ENCODE results near the gene PRDM11.

DNA sequence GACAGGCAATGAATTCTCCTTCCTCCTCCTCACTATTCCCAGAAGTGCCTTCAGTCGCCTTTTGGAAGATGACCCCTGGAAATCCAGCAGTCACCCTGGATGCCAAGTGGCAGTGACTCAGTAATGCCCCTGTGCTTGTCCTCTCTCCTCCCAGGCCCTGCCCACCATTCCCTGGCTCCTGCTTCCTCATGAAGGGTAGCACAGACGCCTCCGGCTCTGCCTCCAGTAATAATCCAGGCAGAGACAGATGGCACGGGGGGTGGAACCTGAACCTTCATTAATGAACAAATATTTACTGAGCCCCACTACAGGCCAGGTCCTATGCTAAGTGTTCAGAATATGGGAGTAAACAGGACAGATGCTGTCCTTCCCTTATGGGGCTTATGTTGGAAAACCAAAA lies 116.5 kb downstream of the PRDM11 start:
- TF ChIP-seq, protein P1, sequence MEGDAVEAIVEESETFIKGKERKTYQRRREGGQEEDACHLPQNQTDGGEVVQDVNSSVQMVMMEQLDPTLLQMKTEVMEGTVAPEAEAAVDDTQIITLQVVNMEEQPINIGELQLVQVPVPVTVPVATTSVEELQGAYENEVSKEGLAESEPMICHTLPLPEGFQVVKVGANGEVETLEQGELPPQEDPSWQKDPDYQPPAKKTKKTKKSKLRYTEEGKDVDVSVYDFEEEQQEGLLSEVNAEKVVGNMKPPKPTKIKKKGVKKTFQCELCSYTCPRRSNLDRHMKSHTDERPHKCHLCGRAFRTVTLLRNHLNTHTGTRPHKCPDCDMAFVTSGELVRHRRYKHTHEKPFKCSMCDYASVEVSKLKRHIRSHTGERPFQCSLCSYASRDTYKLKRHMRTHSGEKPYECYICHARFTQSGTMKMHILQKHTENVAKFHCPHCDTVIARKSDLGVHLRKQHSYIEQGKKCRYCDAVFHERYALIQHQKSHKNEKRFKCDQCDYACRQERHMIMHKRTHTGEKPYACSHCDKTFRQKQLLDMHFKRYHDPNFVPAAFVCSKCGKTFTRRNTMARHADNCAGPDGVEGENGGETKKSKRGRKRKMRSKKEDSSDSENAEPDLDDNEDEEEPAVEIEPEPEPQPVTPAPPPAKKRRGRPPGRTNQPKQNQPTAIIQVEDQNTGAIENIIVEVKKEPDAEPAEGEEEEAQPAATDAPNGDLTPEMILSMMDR (IDR thresholded peaks at IDR 0.05), result no peak
- TF ChIP-seq POLR2A (IDR thresholded peaks at IDR 0.05; ENCODE audit: low read depth) (no peak), POLR2AphosphoS5 (IDR thresholded peaks at IDR 0.05) (no peak), EP300 (IDR thresholded peaks at IDR 0.05) (no peak)
